Transverse colon (tissue), 4 donors: ENCODE data around the gene TPPP.
"Not testable (repeated sequence)": the region's sequence is repeated elsewhere in the genome, so short reads cannot be mapped to it uniquely, and the experiment has no call there.

Experiments used
- CTCF ChIP-seq, 5 experiments: fragments of 200-600 bp in 3 of 5; fragments of 450-650 bp in 2 of 5; sonication (generic) in 3 of 5; IDR thresholded peaks; 1 replicate in 2 of 5; 2 replicates in 3 of 5; pipeline ENCODE4 v1.5.1; 2016 to 2017; ENCODE audit warnings: antibody characterized with exemption in 5 of 5, inconsistent platforms in 3 of 5, mild to moderate bottlenecking in 2 of 5, moderate library complexity in 1 of 5
- POLR2A ChIP-seq: fragments of 450-650 bp; IDR thresholded peaks from one replicate; pipeline ENCODE4 v1.6.1; 2016; ENCODE audit warnings: antibody characterized with exemption, mild to moderate bottlenecking, moderate library complexity
- POLR2AphosphoS5 ChIP-seq, 3 donors: sonication (generic); formaldehyde crosslinking; IDR thresholded peaks; one replicate each; pipeline ENCODE4 v1.6.1; 2016; ENCODE audit warnings: antibody characterized with exemption in 3 of 3

GRCh38 chr5:742276-742675 lies 49.1 kb upstream of the TPPP start:
- not testable (repeated sequence) for TF ChIP-seq POLR2A; CTCF (IDR thresholded peaks at IDR 0.05); POLR2AphosphoS5 (IDR thresholded peaks at IDR 0.05)
